Measurements from ENCODE around the gene SNX24.

DNA sequence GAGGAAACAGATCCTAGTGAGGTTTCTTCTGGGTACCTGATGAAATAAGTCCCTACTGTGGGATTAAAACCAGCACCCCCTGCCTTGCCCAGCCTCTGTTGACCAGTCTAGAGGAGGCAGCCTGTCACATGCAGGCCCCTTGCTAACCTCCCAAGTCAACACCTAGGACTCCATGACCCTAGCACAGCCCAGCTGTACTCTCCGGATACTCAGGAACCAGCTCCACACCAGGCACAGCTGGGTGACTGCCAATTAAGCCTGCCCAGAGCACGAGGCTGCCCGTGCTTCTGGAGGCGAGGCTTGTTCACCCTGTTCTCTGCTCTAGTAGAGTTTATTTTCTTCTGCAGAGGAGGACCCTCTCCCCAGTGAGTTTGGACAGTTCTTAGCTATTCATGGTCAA is 92.5 kb downstream of the SNX24 start:
- TF ChIP-seq, protein P1, sequence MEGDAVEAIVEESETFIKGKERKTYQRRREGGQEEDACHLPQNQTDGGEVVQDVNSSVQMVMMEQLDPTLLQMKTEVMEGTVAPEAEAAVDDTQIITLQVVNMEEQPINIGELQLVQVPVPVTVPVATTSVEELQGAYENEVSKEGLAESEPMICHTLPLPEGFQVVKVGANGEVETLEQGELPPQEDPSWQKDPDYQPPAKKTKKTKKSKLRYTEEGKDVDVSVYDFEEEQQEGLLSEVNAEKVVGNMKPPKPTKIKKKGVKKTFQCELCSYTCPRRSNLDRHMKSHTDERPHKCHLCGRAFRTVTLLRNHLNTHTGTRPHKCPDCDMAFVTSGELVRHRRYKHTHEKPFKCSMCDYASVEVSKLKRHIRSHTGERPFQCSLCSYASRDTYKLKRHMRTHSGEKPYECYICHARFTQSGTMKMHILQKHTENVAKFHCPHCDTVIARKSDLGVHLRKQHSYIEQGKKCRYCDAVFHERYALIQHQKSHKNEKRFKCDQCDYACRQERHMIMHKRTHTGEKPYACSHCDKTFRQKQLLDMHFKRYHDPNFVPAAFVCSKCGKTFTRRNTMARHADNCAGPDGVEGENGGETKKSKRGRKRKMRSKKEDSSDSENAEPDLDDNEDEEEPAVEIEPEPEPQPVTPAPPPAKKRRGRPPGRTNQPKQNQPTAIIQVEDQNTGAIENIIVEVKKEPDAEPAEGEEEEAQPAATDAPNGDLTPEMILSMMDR (IDR thresholded peaks at IDR 0.05; ENCODE audit: low read depth, low read length, missing input control) = no peak
- no peak for TF ChIP-seq GABPA (IDR thresholded peaks at IDR 0.05 in 1 of 2, conservative IDR thresholded peaks at IDR 0.05 in 1 of 2)
- TF ChIP-seq TAF1 (conservative IDR thresholded peaks at IDR 0.05) = no peak
- TF ChIP-seq FOXA1 (IDR thresholded peaks at IDR 0.05) = no peak
- TF ChIP-seq RAD21 (IDR thresholded peaks at IDR 0.05) = no peak
- TF ChIP-seq JUND (IDR thresholded peaks at IDR 0.05) = no peak
- TF ChIP-seq, protein P2, sequence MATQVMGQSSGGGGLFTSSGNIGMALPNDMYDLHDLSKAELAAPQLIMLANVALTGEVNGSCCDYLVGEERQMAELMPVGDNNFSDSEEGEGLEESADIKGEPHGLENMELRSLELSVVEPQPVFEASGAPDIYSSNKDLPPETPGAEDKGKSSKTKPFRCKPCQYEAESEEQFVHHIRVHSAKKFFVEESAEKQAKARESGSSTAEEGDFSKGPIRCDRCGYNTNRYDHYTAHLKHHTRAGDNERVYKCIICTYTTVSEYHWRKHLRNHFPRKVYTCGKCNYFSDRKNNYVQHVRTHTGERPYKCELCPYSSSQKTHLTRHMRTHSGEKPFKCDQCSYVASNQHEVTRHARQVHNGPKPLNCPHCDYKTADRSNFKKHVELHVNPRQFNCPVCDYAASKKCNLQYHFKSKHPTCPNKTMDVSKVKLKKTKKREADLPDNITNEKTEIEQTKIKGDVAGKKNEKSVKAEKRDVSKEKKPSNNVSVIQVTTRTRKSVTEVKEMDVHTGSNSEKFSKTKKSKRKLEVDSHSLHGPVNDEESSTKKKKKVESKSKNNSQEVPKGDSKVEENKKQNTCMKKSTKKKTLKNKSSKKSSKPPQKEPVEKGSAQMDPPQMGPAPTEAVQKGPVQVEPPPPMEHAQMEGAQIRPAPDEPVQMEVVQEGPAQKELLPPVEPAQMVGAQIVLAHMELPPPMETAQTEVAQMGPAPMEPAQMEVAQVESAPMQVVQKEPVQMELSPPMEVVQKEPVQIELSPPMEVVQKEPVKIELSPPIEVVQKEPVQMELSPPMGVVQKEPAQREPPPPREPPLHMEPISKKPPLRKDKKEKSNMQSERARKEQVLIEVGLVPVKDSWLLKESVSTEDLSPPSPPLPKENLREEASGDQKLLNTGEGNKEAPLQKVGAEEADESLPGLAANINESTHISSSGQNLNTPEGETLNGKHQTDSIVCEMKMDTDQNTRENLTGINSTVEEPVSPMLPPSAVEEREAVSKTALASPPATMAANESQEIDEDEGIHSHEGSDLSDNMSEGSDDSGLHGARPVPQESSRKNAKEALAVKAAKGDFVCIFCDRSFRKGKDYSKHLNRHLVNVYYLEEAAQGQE (IDR thresholded peaks at IDR 0.05) = no peak
- no peak for TF ChIP-seq RXRA (IDR thresholded peaks at IDR 0.05)
- TF ChIP-seq YY1 (IDR thresholded peaks at IDR 0.05) = no peak
- TF ChIP-seq, protein P3, sequence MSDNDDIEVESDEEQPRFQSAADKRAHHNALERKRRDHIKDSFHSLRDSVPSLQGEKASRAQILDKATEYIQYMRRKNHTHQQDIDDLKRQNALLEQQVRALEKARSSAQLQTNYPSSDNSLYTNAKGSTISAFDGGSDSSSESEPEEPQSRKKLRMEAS (IDR thresholded peaks at IDR 0.05) = no peak
- TF ChIP-seq EGR1 (IDR thresholded peaks at IDR 0.05; ENCODE audit: low read depth in 2 of 2) = no peak
- no peak for TF ChIP-seq SP1 (IDR thresholded peaks at IDR 0.05)
